ENCODE measurements around the gene ST3GAL4. TPM values are rescaled to one million over a fixed set of nuclear protein-coding genes. Genes with fewer than 3 reads are reported as not detected.

ST3GAL4 gene
- total RNA-seq, 1 donor from 2014 or later: 0.71 TPM

DNA sequence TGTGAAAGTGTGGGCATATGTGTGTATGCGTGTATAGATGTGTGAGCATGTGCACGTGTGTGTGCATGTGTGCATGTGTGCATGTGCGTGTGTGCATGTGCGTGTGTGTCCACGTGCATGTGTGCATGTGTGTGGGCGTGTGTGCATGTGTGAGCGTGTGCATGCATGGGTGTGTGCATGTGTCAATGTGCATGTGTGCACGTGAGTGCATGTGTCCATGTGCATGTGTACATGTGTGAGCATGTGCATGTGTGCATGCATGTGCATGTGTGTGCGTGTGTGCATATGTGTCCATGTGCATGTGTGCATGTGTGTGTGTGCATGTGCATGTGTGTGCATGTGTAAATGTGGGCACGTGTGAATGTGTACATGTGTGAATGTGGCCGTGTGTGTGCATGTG lies 95.3 kb downstream of the ST3GAL4 start:
- DNase-seq (no peak), ATAC-seq (ENCODE audit: low read depth) (no peak)
- Mint-ChIP-seq H3K4me3 (no peak overlapping the region), H3K27me3 (no peaks in the 10 kb centered on the region), H3K36me3 (ENCODE audit: low read depth) (no peaks in the 10 kb centered on the region), H3K27ac (no peak overlapping the region), H3K4me1 (no peaks in the 10 kb centered on the region), H3K9me3 (peaks cover 7% of the 10 kb centered on the region)
- POLR2A ChIA-PET: no interaction called here
- CTCF ChIA-PET: no interaction called here
- TF ChIP-seq, protein P1, sequence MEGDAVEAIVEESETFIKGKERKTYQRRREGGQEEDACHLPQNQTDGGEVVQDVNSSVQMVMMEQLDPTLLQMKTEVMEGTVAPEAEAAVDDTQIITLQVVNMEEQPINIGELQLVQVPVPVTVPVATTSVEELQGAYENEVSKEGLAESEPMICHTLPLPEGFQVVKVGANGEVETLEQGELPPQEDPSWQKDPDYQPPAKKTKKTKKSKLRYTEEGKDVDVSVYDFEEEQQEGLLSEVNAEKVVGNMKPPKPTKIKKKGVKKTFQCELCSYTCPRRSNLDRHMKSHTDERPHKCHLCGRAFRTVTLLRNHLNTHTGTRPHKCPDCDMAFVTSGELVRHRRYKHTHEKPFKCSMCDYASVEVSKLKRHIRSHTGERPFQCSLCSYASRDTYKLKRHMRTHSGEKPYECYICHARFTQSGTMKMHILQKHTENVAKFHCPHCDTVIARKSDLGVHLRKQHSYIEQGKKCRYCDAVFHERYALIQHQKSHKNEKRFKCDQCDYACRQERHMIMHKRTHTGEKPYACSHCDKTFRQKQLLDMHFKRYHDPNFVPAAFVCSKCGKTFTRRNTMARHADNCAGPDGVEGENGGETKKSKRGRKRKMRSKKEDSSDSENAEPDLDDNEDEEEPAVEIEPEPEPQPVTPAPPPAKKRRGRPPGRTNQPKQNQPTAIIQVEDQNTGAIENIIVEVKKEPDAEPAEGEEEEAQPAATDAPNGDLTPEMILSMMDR (IDR thresholded peaks at IDR 0.05): no peak
- intact Hi-C loops (cut with micrococcal nuclease): no loop called here

DNA sequence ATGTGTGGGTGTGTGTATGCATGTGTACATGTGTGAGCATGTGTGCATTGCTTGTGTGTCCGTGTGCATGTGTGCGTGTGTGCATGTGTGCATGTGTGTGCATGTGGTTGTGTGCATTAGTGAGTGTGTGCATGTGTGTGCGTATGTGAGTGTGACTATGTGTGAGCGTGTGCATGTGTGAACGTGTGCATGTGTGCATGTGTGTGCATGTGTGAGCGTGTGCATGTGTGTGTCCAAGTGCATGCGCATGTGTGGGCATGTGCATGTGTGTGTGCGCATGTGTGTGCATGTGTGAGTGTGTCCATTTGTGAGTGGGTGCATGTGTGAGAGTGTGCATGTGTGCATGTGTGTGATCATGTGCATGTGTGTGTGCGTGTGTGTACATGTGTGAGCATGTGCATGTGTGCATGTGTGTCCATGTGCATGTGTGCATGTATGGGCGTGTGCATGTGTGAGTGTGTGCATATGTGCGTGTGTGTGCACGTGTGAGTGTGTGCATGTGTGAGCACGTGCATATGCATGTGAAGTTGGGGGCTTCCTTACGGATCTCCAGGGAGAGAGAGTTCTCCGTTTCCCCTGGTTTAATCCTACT lies 95.8 kb downstream of the ST3GAL4 start:
- TF ChIP-seq, protein P1 (IDR thresholded peaks at IDR 0.05): no peak
- DNase-seq (no peak), ATAC-seq (ENCODE audit: low read depth) (no peak)
- Mint-ChIP-seq H3K4me1 (no peaks in the 10 kb centered on the region), H3K9me3 (peaks cover 7% of the 10 kb centered on the region), H3K36me3 (ENCODE audit: low read depth) (no peaks in the 10 kb centered on the region), H3K27me3 (no peaks in the 10 kb centered on the region), H3K27ac (no peak overlapping the region), H3K4me3 (no peak overlapping the region)
- CTCF ChIA-PET: no interaction called here
- intact Hi-C loops (cut with micrococcal nuclease): no loop called here
- POLR2A ChIA-PET: no interaction called here

DNA sequence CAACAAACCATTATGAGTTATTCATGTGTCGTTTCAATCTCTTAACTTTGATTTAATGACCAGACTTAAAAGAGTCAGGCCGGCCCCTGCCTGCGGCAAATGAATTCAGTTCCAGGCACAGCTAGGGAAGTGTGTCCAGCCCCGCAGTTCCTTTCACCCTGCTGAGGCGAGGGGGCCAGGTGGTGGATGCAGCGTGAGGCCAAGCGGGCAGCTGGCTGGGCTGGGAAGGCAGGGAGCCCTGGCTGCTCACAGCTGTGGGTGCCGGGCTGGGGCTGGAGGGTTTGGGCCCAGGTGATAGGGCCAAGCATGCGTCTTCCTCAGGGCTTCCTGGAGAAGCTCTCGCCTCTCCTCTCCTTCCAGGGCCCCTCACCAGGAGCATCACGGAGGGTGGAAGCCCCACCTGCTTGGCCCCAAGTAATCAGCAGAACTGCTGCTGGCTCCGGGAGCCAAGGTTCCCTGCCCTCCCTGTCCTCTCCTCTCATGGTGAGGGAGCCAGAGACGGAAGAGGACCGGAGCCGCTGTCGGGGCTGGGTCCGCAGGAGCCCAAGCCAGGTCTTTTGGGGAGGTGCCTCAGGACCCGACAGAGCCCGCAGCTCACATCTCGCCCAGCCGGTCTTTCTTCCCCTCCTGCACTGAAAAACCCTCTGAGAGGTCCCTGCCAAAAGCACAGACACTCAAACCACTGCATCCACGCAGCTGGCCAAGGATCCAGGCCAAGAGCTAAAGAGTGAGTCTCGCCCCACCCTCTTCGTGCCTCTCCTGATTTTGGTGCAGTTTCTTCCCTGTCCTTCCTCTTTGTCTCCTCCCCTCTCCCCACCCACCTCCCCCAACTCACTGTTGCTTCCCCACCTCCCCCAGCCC lies 97.0 kb downstream of the ST3GAL4 start:
- intact Hi-C loops (cut with micrococcal nuclease): no loop called here
- DNase-seq: no peak
- Mint-ChIP-seq H3K9me3 (peaks cover 7% of the 10 kb centered on the region), H3K36me3 (ENCODE audit: low read depth) (no peaks in the 10 kb centered on the region), H3K27ac (no peak overlapping the region), H3K4me1 (no peaks in the 10 kb centered on the region), H3K27me3 (no peaks in the 10 kb centered on the region), H3K4me3 (no peak overlapping the region)
- no peak for ATAC-seq (ENCODE audit: low read depth)
- ChIA-PET POLR2A (no interaction called here), CTCF (no interaction called here)
- TF ChIP-seq, protein P1 (IDR thresholded peaks at IDR 0.05): no peak

DNA sequence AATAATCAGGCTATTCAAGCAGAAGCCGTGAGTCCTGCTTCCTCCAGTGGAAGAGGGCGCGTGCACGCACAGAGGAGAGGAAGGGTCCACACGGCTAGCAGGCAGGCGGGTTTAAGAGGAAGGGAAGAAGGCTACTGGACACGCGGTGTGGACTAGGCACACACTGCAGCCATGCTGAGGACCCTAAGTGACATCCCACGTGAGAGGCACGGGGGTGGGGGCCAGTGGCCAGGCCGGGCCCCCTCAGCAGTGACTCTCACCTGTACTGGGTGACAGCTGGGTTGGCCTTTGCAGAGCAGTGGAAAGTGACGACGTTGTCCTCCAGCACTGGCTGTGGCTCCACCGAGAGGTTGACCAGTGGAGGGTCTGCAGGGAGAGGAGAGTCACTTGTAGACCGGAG lies 100.6 kb downstream of the ST3GAL4 start:
- no peaks in the 10 kb centered on the region for H3K36me3 Mint-ChIP-seq (ENCODE audit: low read depth)
- no peaks in the 10 kb centered on the region for H3K4me1 Mint-ChIP-seq
- CTCF ChIA-PET: no interaction called here
- DNase-seq (no peak), ATAC-seq (ENCODE audit: low read depth) (no peak)
- TF ChIP-seq, protein P1 (IDR thresholded peaks at IDR 0.05): no peak
- H3K27me3 Mint-ChIP-seq: peaks cover 4% of the 10 kb centered on the region
- intact Hi-C loops (cut with micrococcal nuclease): no loop called here
- H3K27ac Mint-ChIP-seq: no peak overlapping the region
- POLR2A ChIA-PET: no interaction called here
- H3K9me3 Mint-ChIP-seq: peaks cover 2% of the 10 kb centered on the region
- H3K4me3 Mint-ChIP-seq: no peak overlapping the region

DNA sequence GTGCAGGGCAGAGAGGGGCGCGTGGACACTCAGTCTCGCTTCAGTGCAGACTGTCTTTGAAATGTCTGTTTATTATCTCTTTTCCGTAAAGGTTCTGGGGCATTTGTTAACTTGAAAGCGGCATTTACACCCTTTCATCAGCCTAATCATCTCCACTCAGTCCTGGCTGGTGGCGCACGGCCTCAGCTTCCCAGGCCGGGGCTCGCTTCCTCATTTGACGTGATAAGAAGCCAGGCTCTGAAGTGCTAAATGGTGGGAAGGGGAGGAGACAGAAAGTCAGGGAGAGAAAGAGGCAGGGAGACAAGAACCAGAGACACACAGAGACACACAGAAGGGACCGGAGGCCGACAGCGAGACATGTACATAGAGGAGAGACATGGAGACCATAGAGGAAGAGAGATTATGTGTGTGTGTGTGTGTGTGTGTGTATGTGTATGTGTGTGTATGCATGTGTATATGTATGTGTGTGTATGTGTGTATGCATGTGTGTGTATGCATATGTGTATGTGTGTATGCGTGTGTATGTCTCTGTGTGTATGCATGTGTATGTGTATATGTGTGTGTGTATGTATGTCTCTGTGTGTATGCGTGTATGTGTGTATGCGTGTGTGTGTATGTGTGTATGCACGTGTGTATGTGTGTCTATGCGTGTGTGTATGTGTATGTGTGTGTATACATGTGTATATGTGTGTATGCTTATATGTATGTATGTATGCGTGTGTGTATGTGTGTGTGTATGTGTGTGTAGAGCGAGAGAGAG lies 101.5 kb downstream of the ST3GAL4 start:
- POLR2A ChIA-PET: no interaction called here
- TF ChIP-seq, protein P1 (IDR thresholded peaks at IDR 0.05): no peak
- CTCF ChIA-PET: no interaction called here

More for the DNA sequence above, 101.5 kb downstream of the ST3GAL4 start:
- Mint-ChIP-seq H3K36me3 (ENCODE audit: low read depth) (no peaks in the 10 kb centered on the region), H3K27me3 (peaks cover 6% of the 10 kb centered on the region), H3K4me1 (no peaks in the 10 kb centered on the region), H3K4me3 (no peak overlapping the region), H3K9me3 (no peaks in the 10 kb centered on the region), H3K27ac (no peak overlapping the region)
- ATAC-seq (ENCODE audit: low read depth): no peak
- no peak for DNase-seq
- intact Hi-C loops (cut with micrococcal nuclease): no loop called here

Data from activated B cell treated with CpG ODN at 0.5 μM for 24 hours (primary cell).